HEK293 (cell line): ENCODE data around the gene AMPD2.

Experiments used
- CTCF ChIA-PET: fragments of 350-600 bp; formaldehyde crosslinking; extraction: SDS; loops from one replicate; lab custom pipeline; 2021; ENCODE audit warnings: antibody characterized with exemption; lab: Yijun Ruan, JAX
- POLR2A ChIA-PET: fragments of 300-600 bp; formaldehyde crosslinking; extraction: SDS; loops from one replicate; lab custom pipeline; 2020; ENCODE audit warnings: antibody characterized with exemption, inconsistent platforms; lab: Yijun Ruan, JAX
- H3K27ac ChIP-seq: fragments of 200-500 bp; sonication (Bioruptor generic); 2 replicates; pipeline ENCODE4 v1.5.1; 2014; ENCODE audit warnings: low read depth, low read length, control low read depth, inconsistent platforms; ENCODE audit errors: extremely low read depth
- H3K36me3 ChIP-seq, 2 experiments: fragments of 200-500 bp in 1 of 2; sonication (Bioruptor generic) in 1 of 2; 1 replicate in 1 of 2; 2 replicates in 1 of 2; pipeline ENCODE4 v1.5.1; 2014 to 2017; ENCODE audit warnings: inconsistent platforms in 2 of 2, low read length in 2 of 2; ENCODE audit not compliant: control insufficient read depth in 2 of 2, insufficient read depth in 1 of 2
- H3K4me1 ChIP-seq: fragments of 200-500 bp; sonication (Bioruptor generic); 2 replicates; pipeline ENCODE4 v1.5.1; 2014; ENCODE audit warnings: mild to moderate bottlenecking, low read length, inconsistent platforms; ENCODE audit not compliant: control insufficient read depth, insufficient read depth
- H3K4me3 ChIP-seq: 2 replicates; pipeline ENCODE4 v1.5.1; 2011; ENCODE audit warnings: low read depth, mild to moderate bottlenecking, control low read depth, low read length, moderate library complexity
- H3K9me3 ChIP-seq: fragments of 200-500 bp; sonication (Bioruptor generic); 2 replicates; pipeline ENCODE4 v1.5.1; 2014; ENCODE audit warnings: low read depth, low read length, inconsistent platforms; ENCODE audit not compliant: control insufficient read depth, insufficient read depth
- GLI2 ChIP-seq: fragments of 450-650 bp; formaldehyde crosslinking; IDR thresholded peaks from 2 replicates; pipeline ENCODE4; 2017; ENCODE audit warnings: missing biosample characterization, missing genetic modification characterization, low read depth, borderline replicate concordance
- INSM2 ChIP-seq: fragments of 450-650 bp; formaldehyde crosslinking; IDR thresholded peaks from 2 replicates; pipeline ENCODE4 v1.5.1; 2016; ENCODE audit warnings: missing biosample characterization, missing genetic modification characterization
- MEIS1 ChIP-seq: sonication (generic); formaldehyde crosslinking; IDR thresholded peaks from 2 replicates; pipeline ENCODE4 v1.8.1; 2022; ENCODE audit warnings: missing genetic modification reagents, mild to moderate bottlenecking, borderline replicate concordance
- REST ChIP-seq: fragments of 450-650 bp; formaldehyde crosslinking; IDR thresholded peaks from 2 replicates; pipeline ENCODE4 v1.5.1; 2016; ENCODE audit warnings: missing biosample characterization, missing genetic modification characterization
- SP7 ChIP-seq: fragments of 450-650 bp; formaldehyde crosslinking; IDR thresholded peaks from 2 replicates; pipeline ENCODE4 v1.5.1; 2016; ENCODE audit warnings: missing biosample characterization, missing genetic modification characterization
- ZBTB10 ChIP-seq: fragments of 450-650 bp; formaldehyde crosslinking; IDR thresholded peaks from 2 replicates; pipeline ENCODE4 v1.5.1; 2016; ENCODE audit warnings: missing biosample characterization, missing genetic modification characterization
- ZNF132 ChIP-seq: fragments of 450-650 bp; formaldehyde crosslinking; IDR thresholded peaks from 2 replicates; pipeline ENCODE4 v1.5.1; 2017; ENCODE audit warnings: missing biosample characterization, missing genetic modification characterization, borderline replicate concordance
- ZNF140 ChIP-seq: fragments of 450-650 bp; formaldehyde crosslinking; IDR thresholded peaks from 2 replicates; pipeline ENCODE4 v1.5.1; 2016; ENCODE audit warnings: missing biosample characterization, missing genetic modification characterization
- ZNF24 ChIP-seq: fragments of 450-650 bp; formaldehyde crosslinking; IDR thresholded peaks from 2 replicates; pipeline ENCODE4 v1.5.1; 2016; ENCODE audit warnings: missing biosample characterization, missing genetic modification characterization
- ZNF292 ChIP-seq: fragments of 450-650 bp; formaldehyde crosslinking; IDR thresholded peaks from 2 replicates; pipeline ENCODE4 v1.5.1; 2016; ENCODE audit warnings: low read depth, missing biosample characterization, missing genetic modification characterization, borderline replicate concordance
- ZNF354C ChIP-seq: fragments of 450-650 bp; formaldehyde crosslinking; IDR thresholded peaks from 2 replicates; pipeline ENCODE4 v1.5.1; 2016; ENCODE audit warnings: missing biosample characterization, missing genetic modification characterization, low read depth, borderline replicate concordance
- ZNF366 ChIP-seq: fragments of 450-650 bp; formaldehyde crosslinking; conservative IDR thresholded peaks from 2 replicates; pipeline ENCODE4 v1.5.1; 2016; ENCODE audit warnings: missing biosample characterization, missing genetic modification characterization
- ZNF488 ChIP-seq: fragments of 450-650 bp; formaldehyde crosslinking; IDR thresholded peaks from 2 replicates; pipeline ENCODE4 v1.5.1; 2016; ENCODE audit warnings: missing biosample characterization, missing genetic modification characterization
- ZNF501 ChIP-seq: fragments of 450-650 bp; formaldehyde crosslinking; IDR thresholded peaks from 2 replicates; pipeline ENCODE4 v1.5.1; 2016; ENCODE audit warnings: missing biosample characterization, missing genetic modification characterization
- ZNF510 ChIP-seq: fragments of 450-650 bp; formaldehyde crosslinking; IDR thresholded peaks from 2 replicates; pipeline ENCODE4 v1.5.1; 2018; ENCODE audit warnings: mild to moderate bottlenecking, missing genetic modification characterization, missing biosample characterization; ENCODE audit not compliant: insufficient replicate concordance
- ZNF549 ChIP-seq: fragments of 450-650 bp; IDR thresholded peaks from 2 replicates; pipeline ENCODE4 v1.5.1; 2018; ENCODE audit warnings: missing biosample characterization, missing genetic modification characterization, mild to moderate bottlenecking, inconsistent platforms, moderate library complexity
- ZNF623 ChIP-seq: fragments of 450-650 bp; formaldehyde crosslinking; IDR thresholded peaks from 2 replicates; pipeline ENCODE4 v1.5.1; 2016; ENCODE audit warnings: missing biosample characterization, missing genetic modification characterization
- ZNF776 ChIP-seq: fragments of 450-650 bp; formaldehyde crosslinking; IDR thresholded peaks from 2 replicates; pipeline ENCODE4 v1.5.0; 2017; ENCODE audit warnings: missing biosample characterization, missing genetic modification characterization, borderline replicate concordance
- ZNF830 ChIP-seq: fragments of 450-650 bp; IDR thresholded peaks from 2 replicates; pipeline ENCODE4 v1.5.0; 2018; ENCODE audit warnings: missing biosample characterization, missing genetic modification characterization, low read depth, mild to moderate bottlenecking, moderate library complexity
- ZSCAN30 ChIP-seq: fragments of 450-650 bp; IDR thresholded peaks from 2 replicates; pipeline ENCODE4 v1.5.1; 2018; ENCODE audit warnings: missing biosample characterization, mild to moderate bottlenecking, missing genetic modification characterization, moderate library complexity

The AMPD2 gene

GRCh38 chr1:109616391-109616790, 3.2 kb upstream of the AMPD2 start:
- ChIA-PET POLR2A (interaction anchor here (1.7 kb wide), 1 partner anchor 68 kb away, joined by 10 read pairs; the partner anchor contains the start of gene GNAI3), CTCF (interaction anchor here (0.7 to 1.8 kb wide), 8 partner anchors 12 to 158 kb away, joined by 3 to 10 read pairs (median 4); no protein-coding TSS in a partner anchor)
- no peak overlapping the region for H3K4me3 ChIP-seq
- H3K4me1 ChIP-seq = no peaks in the 10 kb centered on the region; the same call in 1 of the 2 replicates
- no peaks in the 10 kb centered on the region for H3K9me3 ChIP-seq
- H3K36me3 ChIP-seq = no peaks in the 10 kb centered on the region
- TF ChIP-seq GLI2 (tag by site-specific recombination) = no peak
- TF ChIP-seq ZNF24 (tag by site-specific recombination) = no peak
- TF ChIP-seq ZNF776 (tag by site-specific recombination) = no peak
- TF ChIP-seq ZNF292 = no peak
- TF ChIP-seq ZNF549 = no peak
- no peak for TF ChIP-seq ZNF830
- TF ChIP-seq ZNF501 (tag by site-specific recombination) = no peak
- no peak for TF ChIP-seq ZNF623
- no peak for TF ChIP-seq ZBTB10 (tag by site-specific recombination)
- no peak for TF ChIP-seq ZNF354C (tag by site-specific recombination)
- no peak for TF ChIP-seq ZNF140 (tag by site-specific recombination)
- no peak for TF ChIP-seq MEIS1
- TF ChIP-seq ZNF132 = no peak
- TF ChIP-seq SP7 (tag by site-specific recombination) = no peak
- no peak for TF ChIP-seq ZNF366 (tag by site-specific recombination)
- no peak for TF ChIP-seq ZNF488 (tag by site-specific recombination)
- TF ChIP-seq ZNF510 (tag by site-specific recombination) = no peak
- TF ChIP-seq INSM2 (tag by site-specific recombination) = no peak
- TF ChIP-seq REST (tag by site-specific recombination) = no peak
- no peak for TF ChIP-seq ZSCAN30 (tag by site-specific recombination)
- no peak overlapping the region for H3K27ac ChIP-seq
